ENCODE results near the gene SMARCD1. TPM values are rescaled to one million over a fixed set of nuclear protein-coding genes. Genes with fewer than 3 reads are reported as not detected.

The SMARCD1 gene
- total RNA-seq, 4 donors from 2014 or later = 20.3 to 72.4 (median 45.2) TPM

DNA sequence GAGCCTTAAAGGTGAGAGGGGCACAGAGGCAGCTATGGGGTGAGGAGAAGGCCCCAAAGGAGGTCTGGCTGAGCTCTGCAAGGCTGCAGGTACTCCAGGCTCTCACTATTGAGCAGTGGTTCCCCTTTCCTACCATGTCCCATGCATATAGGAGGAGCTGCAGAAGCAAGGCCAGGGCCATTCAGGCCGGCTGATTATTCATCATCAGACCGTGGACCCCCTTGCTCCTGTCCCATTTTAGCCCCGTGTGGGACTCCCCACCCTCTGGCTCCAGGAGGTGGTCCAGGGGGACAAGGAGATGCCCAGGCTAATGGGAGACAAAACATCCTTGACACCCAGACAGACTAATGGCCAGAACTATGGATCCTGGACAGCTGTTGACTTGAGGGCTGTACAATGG is 21.8 kb downstream of the SMARCD1 start:
- DNase-seq (ENCODE audit: extremely low spot score) = no peak
- Histone ChIP-seq H3K27ac (replicated peaks in 1 of 4) (no peak overlapping the region), H3K4me1 (peaks cover 39 to 50% (median 46%) of the 10 kb centered on the region in 4 donors), H3K36me3 (no peaks in the 10 kb centered on the region), H3K27me3 (no peaks in the 10 kb centered on the region), H3K9me3 (no peaks in the 10 kb centered on the region), H3K4me3 (no peak overlapping the region)
- intact Hi-C loops (cut with DNase I) = no loop called here
- 71% methylated on average over 1 of the region's 3 CpGs for WGBS
- no peak for TF ChIP-seq POLR2AphosphoS5 (IDR thresholded peaks at IDR 0.05)
- TF ChIP-seq EP300 (IDR thresholded peaks at IDR 0.05) = no peak
- TF ChIP-seq POLR2A (IDR thresholded peaks at IDR 0.05; ENCODE audit: low read depth) = no peak
- TF ChIP-seq, protein P1, sequence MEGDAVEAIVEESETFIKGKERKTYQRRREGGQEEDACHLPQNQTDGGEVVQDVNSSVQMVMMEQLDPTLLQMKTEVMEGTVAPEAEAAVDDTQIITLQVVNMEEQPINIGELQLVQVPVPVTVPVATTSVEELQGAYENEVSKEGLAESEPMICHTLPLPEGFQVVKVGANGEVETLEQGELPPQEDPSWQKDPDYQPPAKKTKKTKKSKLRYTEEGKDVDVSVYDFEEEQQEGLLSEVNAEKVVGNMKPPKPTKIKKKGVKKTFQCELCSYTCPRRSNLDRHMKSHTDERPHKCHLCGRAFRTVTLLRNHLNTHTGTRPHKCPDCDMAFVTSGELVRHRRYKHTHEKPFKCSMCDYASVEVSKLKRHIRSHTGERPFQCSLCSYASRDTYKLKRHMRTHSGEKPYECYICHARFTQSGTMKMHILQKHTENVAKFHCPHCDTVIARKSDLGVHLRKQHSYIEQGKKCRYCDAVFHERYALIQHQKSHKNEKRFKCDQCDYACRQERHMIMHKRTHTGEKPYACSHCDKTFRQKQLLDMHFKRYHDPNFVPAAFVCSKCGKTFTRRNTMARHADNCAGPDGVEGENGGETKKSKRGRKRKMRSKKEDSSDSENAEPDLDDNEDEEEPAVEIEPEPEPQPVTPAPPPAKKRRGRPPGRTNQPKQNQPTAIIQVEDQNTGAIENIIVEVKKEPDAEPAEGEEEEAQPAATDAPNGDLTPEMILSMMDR (IDR thresholded peaks at IDR 0.05) = no peak

DNA sequence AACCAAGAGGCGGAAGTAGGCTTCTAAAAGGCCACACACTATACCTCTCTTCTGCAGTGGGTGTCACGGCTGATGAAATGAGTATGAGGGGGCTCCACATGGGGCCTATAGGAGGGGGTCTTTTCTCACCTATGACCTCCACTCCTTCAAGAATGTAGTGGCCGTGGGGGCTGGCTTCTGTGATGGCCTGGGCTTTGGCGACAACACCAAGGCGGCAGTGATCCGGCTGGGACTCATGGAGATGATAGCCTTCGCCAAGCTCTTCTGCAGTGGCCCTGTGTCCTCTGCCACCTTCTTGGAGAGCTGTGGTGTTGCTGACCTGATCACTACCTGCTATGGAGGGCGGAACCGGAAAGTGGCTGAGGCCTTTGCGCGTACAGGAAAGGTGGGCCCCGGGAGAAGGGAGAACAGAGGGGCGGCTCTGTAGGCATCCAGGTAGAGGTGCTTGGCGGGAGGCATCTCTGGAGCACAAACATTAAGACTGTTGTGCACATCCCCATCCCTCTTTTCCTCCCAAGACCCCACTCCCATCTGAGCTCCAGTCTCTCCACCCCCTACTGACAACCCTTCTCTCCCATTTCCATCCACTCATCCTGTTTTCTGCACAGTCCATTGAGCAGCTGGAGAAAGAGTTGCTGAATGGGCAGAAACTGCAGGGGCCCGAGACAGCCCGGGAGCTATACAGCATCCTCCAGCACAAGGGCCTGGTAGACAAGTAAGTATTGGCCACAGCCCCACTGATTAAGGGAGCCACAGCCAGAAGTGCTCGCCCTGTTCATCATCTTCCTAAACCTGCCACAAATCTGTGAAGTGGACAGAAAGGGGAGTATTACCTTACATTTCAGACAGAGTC is 22.5 kb downstream of the SMARCD1 start:
- Histone ChIP-seq H3K4me1 (peaks cover 39 to 55% (median 46%) of the 10 kb centered on the region in 4 donors), H3K9me3 (no peaks in the 10 kb centered on the region), H3K27me3 (no peaks in the 10 kb centered on the region), H3K27ac (replicated peaks in 1 of 4) (no peak overlapping the region), H3K4me3 (no peak overlapping the region), H3K36me3 (no peaks in the 10 kb centered on the region)
- no peak for DNase-seq (ENCODE audit: extremely low spot score)
- 97% methylated on average over 17 of the region's 17 CpGs for whole genome bisulfite sequencing
- intact Hi-C loops (cut with DNase I) = no loop called here
- TF ChIP-seq POLR2AphosphoS5 (IDR thresholded peaks at IDR 0.05) = no peak
- TF ChIP-seq, protein P1 (IDR thresholded peaks at IDR 0.05) = no peak

DNA sequence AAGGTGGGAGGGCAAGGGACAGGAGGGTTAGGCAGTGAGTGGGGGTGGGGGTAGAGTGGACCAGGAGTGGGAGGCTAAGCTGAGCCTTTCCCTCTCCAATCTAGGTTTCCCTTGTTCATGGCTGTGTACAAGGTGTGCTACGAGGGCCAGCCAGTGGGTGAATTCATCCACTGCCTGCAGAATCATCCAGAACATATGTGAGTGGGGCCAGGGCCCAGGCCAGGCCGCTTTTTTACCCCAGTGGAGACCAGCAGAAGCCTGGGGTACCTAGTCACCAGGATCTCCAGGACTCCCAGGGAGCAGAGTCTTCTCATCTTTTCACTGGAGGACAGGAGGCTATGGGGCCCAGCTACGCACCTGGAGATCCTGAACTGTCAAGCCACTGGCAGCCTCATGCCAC is 24.2 kb downstream of the SMARCD1 start:
- Histone ChIP-seq H3K9me3 (no peaks in the 10 kb centered on the region), H3K27me3 (no peaks in the 10 kb centered on the region), H3K4me1 (peaks cover 43 to 56% (median 50%) of the 10 kb centered on the region in 4 donors), H3K4me3 (no peak overlapping the region), H3K36me3 (no peaks in the 10 kb centered on the region), H3K27ac (replicated peaks in 1 of 4) (peak overlapping the region; percentile 81 to 96 (median 85))
- WGBS = 87% methylated on average over 2 of the region's 3 CpGs
- intact Hi-C loops (cut with DNase I) = no loop called here
- DNase-seq (ENCODE audit: extremely low spot score) = no peak
- TF ChIP-seq POLR2AphosphoS5 (IDR thresholded peaks at IDR 0.05) (no peak), POLR2A (IDR thresholded peaks at IDR 0.05; ENCODE audit: low read depth) (no peak), EP300 (IDR thresholded peaks at IDR 0.05) (no peak)
- TF ChIP-seq, protein P1 (IDR thresholded peaks at IDR 0.05) = no peak

DNA sequence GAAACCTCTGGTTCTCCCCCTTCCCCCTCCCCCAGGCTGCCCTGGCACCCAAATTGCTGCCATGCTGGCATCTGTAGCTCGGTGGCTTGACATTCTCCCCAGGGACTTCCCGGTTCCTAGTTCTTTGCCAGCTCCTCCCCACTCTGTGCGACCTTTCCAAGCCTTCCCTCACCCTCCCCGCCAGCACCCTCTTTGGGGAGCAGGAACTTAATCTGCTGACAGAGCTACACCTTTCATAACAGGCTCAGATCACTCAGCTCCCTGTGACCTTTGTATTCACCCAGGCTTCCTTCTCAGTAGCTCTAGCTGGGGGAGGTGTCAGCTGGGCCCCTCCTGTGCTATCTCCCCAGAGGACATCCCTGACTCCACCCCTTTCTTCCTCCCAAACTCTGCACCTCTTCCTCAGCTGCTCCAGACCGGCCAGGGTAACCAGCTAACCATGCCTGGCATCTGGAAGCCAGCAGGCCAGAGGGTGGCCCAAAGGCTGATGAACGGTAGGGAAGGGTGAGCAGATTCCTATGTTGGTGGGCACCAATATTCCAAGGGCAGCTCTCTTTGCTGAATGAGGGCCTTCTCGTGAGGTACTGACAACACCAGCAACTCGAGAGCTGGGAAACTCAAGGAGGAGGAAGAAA is 25.1 kb downstream of the SMARCD1 start:
- Histone ChIP-seq H3K27ac (replicated peaks in 1 of 4) (peak overlapping the region; percentile 81 to 96 (median 85)), H3K4me3 (peak overlapping the region in 1 of 4 donors; percentile 53), H3K9me3 (no peaks in the 10 kb centered on the region), H3K36me3 (peaks cover 0 to 4% (median 2%) of the 10 kb centered on the region in 4 donors), H3K4me1 (peaks cover 44 to 57% (median 48%) of the 10 kb centered on the region in 4 donors), H3K27me3 (no peaks in the 10 kb centered on the region)
- 53% methylated on average over 8 of the region's 8 CpGs for WGBS
- intact Hi-C loops (cut with DNase I) = loop anchor here (5.0 kb wide), 1 partner anchor 57 kb away; the partner anchor contains the start of gene CERS5
- no peak for DNase-seq (ENCODE audit: extremely low spot score)
- TF ChIP-seq EP300 (IDR thresholded peaks at IDR 0.05) (no peak), POLR2A (IDR thresholded peaks at IDR 0.05; ENCODE audit: low read depth) (no peak), POLR2AphosphoS5 (IDR thresholded peaks at IDR 0.05) (no peak)
- TF ChIP-seq, protein P1 (IDR thresholded peaks at IDR 0.05) = no peak

Data from esophagus muscularis mucosa (tissue), 4 donors.